ENCODE results near the gene C1orf53. TPM values are rescaled to one million over a fixed set of nuclear protein-coding genes. Genes with fewer than 3 reads are reported as not detected.
"Not testable (repeated sequence)": the region's sequence is repeated elsewhere in the genome, so short reads cannot be mapped to it uniquely, and the experiment has no call there.

C1orf53 gene
- polyA plus RNA-seq (ENCODE audit: insufficient read length in 10 of 10) = 1 to 10 TPM; 1.1 to 2.7 (median 1.6) TPM
- long read RNA-seq, donor 1, partial matches to known transcripts = 0 of 1 reads
- long read RNA-seq, donor 1, other reads (novel, unspliced or antisense) = 0 of 1 reads
- long read RNA-seq, donor 2 = 0 reads
- long read RNA-seq, donor 3 = 0 reads
- long read RNA-seq, donor 4 = 0 reads
- long read RNA-seq, donor 5, partial matches to known transcripts = 0 of 2 reads
- long read RNA-seq, donor 5, other reads (novel, unspliced or antisense) = 0 of 2 reads
- long read RNA-seq, donor 6, partial matches to known transcripts = 0 of 2 reads
- long read RNA-seq, donor 6, other reads (novel, unspliced or antisense) = 0 of 2 reads
- long read RNA-seq, donor 7, partial matches to known transcripts = 0 of 2 reads
- long read RNA-seq, donor 7, other reads (novel, unspliced or antisense) = 0 of 2 reads
- long read RNA-seq, donor 8, partial matches to known transcripts = 0 of 1 reads
- long read RNA-seq, donor 8, other reads (novel, unspliced or antisense) = 0 of 1 reads
- long read RNA-seq, donor 9, partial matches to known transcripts = 0 of 1 reads
- long read RNA-seq, donor 9, other reads (novel, unspliced or antisense) = 0 of 1 reads

- peak; percentile 84 to 96 (median 88) for DNase-seq
These were observed at the start of gene C1orf53 for GRCh38 chr1:197902454-197903195. Gene C1orf53, plus strand, starts transcription at chr1:197902630. Its CDS starts 20 bp downstream, at chr1:197902650.

GRCh38 chr1:197855751-197856150, 46.7 kb upstream of the C1orf53 start:
- not testable (repeated sequence) for DNase-seq

DNA sequence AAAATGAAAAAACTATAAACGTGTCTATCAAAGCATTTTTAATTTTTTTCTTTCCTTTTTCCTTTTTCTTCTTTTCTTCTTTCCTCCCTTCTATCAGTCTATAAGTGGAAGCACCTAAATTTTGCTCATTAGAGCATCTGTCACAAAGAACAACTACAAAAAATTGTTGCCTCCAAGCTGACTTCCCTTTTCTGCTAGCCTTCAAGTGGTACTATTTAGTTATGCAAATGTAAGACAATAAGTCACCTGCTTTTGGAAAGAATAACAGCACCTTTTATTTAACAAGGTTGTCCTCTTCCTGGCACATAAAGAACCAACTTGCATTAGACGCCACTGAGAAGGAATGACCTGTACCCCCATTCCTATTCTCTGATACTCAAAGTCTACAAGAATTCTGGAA, 45.0 kb upstream of the C1orf53 start:
- no peak for DNase-seq

- no peak for DNase-seq
These were observed 43.4 kb upstream of the C1orf53 start for GRCh38 chr1:197859024-197859423.

DNA sequence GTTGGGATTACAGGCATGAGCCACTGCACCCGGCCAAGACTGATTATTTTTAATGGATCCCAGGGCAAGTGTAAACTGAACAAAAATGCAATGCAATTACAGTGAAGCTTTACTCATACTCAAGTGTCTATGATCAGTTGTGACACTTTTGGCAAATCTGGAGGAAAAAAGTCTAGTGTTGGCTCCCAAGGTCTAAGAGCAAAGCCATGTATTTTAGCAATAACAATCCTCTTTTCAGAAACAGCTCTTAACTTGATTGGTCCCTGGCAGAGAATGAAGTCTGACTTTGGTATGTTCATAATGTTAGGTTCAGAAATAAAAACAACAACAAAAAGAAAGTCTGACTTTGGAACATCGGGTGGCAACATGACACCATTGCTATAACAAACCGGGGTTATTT, 40.2 kb upstream of the C1orf53 start:
- DNase-seq = no peak

GRCh38 chr1:197862671-197863070, 39.8 kb upstream of the C1orf53 start:
- DNase-seq = no peak

GRCh38 chr1:197865809-197866208, 36.6 kb upstream of the C1orf53 start:
- DNase-seq = no peak

DNA sequence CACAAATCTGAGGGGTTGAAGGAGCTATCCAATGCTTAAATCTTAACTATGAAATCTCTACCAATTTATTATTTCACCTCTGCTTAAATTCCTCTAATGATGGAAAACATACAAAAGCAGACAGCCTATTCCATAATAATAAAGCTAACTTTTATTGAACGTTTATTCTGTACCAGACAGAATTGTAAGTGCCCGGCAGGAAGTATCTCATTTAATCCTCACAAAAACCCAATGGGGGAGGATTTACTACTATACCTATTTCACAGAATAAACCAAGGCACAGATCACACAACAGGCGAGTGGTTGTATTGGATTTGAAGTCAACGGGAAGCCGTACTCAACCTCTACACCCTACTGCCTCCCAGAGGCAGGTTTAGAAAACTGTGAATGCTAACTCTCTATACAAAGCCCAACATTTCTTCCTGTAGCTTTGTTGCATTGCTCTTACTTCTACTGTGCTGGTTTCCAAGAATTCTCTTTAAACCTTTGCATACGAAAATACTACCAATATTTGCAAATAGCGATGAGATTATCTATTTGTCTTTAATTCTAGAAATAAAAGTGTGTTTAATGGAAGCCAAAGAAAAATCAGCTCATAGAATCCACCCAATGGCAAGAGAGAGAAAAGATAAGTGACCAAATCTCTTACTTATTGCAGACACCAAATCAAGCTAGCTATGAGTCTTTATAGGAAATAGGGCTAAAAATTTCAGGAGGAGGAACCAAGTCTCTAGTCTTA, 33.5 kb upstream of the C1orf53 start:
- peak; percentile 7 to 41 (median 22) for DNase-seq

DNA sequence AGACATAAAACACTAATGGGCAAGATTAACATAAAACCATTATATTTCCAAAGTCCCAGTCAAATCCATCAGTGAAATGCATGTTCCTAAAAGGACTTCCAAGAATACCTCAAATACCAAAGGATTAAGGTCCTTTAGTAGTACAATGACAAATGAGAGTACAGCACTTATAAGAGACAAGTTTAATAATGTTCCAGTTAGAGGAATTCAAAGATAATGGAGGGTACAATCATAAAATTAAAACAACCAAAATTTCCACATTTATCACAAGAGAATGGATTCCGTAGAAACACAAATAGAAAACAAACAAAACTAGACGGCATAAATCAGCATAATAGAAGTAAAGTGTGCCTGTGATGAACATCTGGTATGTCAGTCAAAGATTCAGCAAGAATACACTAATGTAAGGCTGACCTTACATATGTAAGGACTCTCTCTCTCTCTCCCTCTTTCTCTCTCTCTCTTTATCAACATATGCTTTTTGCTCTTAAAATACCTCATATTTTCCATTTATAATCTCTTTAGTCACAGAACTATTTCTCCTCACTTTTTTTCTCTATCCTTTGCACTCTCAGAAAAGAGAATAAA, 32.8 kb upstream of the C1orf53 start:
- DNase-seq = no peak

GRCh38 chr1:197876894-197877293, 25.5 kb upstream of the C1orf53 start:
- no peak for DNase-seq

DNA sequence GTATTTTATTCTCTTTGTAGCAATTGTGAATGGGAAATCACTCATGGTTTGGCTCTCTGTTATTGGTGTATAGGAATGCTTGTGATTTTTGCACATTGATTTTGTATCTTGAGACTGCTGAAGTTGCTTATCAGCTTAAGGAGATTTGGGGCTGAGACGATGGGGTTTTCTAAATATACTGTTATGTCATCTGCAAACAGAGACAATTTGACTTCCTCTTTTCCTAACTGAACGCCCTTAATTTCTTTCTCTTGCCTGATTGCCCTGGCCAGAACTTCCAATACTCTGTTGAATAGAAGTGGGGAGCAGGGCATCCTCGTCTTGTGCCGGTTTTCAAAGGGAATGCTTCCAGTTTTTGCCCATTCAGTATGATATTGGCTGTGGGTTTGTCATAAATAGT, 22.0 kb upstream of the C1orf53 start:
- not testable (repeated sequence) for DNase-seq

- DNase-seq = not testable (repeated sequence)
These were observed 20.2 kb upstream of the C1orf53 start for GRCh38 chr1:197882241-197882640.

DNA sequence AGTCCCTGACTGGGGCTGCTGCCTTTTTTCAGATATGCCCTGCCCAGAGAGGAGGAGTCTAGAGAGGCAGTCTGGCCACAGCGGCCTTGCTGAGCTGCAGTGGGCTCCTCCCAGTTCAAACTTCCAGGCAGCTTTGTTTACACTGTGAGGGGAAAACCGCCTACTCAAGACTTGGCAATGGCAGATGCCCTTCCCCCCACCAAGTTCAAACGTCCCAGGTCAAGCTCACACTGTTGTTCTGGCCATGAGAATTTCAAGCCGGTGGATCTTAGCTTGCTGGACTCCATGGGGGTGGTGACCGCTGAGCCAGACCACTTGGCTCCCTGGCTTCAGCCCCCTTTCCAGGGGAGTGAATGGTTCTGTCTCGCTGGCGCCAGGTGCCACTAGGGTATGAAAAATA, 18.3 kb upstream of the C1orf53 start:
- no peak for DNase-seq

DNA sequence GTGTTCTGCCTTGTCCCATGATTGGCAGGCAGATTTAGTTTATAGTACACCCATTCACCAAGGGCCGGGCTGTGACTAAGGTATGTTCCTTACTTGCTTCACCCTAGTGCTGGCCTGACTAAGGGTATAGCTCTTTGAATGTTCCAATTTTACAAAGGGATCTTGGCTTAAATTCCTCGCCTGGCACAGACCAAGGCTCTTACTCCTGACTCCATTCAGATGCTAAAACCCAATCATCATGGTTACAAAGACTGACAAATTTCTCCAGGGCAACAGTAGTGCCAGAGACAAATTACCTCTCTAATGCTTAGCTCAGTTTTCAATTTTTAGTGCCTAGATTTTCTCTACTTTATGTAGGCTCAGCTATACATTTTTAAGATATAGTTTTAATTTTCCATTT, 11.5 kb upstream of the C1orf53 start:
- DNase-seq = no peak

GRCh38 chr1:197892684-197893083, 9.7 kb upstream of the C1orf53 start:
- no peak for DNase-seq

DNA sequence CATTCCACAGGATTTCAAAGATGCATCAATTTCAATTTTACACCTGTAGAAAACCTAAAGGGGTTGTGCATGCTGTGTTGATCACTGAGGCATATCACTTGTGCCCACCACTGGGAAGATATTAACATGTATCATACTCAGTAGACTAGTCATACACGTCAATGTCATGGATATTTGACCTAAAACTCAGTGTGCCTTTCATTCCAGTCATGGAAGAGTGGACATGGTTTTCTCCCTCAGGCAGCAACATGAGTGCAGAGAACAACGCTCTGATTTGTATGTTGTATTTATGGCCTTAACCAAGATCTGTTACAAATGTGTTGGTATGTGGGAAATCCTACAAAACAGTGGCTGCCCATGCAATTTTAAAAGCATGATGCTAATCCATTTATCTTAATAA, 6.1 kb upstream of the C1orf53 start:
- no peak for DNase-seq

DNA sequence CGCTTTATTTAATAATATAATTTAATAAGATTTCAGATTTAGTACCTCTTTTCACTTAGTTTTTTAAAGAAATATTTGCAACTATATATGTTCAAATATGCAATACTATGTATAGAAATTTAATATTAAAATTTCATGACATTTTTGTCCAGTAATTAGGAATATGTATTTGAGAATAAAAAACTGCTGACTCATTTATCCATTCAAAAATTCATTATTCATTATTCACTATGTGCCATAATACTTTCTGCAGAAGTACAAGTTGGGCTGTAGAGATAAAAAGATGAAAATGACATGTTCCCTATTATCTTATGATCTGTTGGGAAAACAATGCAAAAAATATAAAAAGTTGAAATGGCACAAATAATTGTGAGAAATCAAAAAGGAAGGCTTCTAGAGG, 3.4 kb upstream of the C1orf53 start:
- no peak for DNase-seq

- DNase-seq = no peak
These were observed 338 bp upstream of the C1orf53 start for GRCh38 chr1:197902131-197902453.

DNA sequence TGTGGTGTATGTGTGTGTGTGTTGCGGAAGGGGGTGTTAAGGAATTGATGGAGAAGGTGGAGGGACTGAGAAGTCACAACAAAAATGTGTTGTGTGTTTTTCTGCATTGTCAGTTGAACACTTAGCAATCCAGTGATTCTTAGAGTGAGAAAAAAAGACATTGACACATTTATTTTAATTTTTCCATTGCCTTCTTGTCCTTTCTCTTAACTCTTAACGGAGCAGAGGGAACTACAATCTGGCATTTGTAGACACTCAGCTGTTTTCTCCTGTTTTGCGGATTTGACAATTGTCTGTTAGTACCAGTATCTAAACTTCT, 725 bp downstream of the C1orf53 start:
- no peak for DNase-seq

DNA sequence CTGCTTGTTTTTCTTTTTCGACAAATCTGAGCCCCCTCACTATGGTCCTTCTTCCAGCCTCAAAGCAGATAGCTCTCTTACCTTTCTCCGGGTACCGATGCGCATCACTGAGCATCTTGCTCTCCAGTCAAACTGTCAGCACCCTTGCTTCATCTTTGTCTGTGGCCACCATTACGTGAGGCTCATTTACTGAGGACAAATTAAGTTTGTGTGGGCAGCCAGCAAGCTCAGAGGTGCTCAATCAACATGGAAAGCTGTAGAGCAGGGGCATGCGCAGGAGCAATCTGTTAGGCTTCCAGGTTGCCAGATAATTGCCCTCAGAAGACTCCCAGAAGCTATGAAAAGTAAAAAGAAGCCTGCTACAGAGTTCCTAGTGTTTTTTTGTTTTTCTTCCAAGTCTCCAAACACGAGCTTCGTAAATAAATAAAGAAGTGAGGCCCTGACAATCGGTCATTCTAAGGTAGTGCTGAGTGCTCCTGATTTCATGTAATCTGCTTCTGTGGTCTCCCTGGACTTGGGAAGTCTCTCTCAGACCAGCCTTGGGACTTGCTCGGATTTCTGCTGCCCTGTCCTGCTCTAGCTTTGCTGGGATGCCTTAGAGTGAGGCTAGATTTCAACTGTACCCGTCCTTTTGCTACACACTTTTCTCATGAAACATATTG, 1.8 kb downstream of the C1orf53 start:
- no peak for DNase-seq

DNA sequence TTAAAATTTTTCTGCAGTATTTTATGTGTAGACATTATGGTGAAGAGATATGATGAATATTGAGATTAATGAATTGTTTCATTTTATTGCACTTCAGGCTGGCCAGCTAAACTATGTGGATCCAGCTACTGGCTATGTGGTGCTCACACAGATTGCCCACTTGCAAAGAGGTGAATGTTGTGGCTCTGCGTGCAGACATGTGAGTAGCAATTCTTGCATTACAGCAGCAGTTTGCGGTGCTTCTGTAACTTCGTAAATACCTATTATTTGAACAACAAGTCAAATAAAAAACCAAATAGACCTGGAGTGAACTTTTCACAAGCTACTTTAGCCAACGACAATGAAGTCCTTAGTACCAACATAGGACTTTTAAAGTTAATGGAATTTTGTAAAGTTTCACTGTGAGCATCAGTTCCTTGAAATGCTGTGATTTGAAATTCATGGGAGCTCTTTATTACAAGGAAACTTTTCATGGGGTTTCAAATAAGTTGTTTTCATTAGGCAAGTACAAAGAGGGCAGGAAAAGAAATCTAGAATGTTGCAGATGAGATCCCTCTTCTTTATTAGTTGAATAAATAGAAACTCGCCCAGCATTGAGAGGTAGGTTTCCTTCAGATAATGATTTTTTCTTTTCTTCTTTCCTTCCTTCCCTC, 3.4 kb downstream of the C1orf53 start:
- DNase-seq = peak in 1 of 3 donors; percentile 32

Measured in muscle of back (tissue), 13 donors.